HL-60 (cell line): ENCODE measurements around the gene NEDD1.

ENCODE experiments used
- CTCF ChIP-seq: IDR thresholded peaks from one replicate; pipeline ENCODE4 v1.5.1; 2011; ENCODE audit warnings: low read length, control low read depth, inconsistent platforms; ENCODE audit not compliant: insufficient read depth
- POLR2AphosphoS5 ChIP-seq: IDR thresholded peaks from 2 replicates; pipeline ENCODE4 v1.6.1; 2012; ENCODE audit warnings: low read depth
- REST ChIP-seq: IDR thresholded peaks from 2 replicates; pipeline ENCODE4 v1.6.1; 2012; ENCODE audit warnings: low read depth; ENCODE audit not compliant: insufficient replicate concordance
- SPI1 ChIP-seq: IDR thresholded peaks from 2 replicates; pipeline ENCODE4 v1.6.1; 2012; ENCODE audit warnings: low read depth, mild to moderate bottlenecking, borderline replicate concordance

GRCh38 chr12:96906498-96906848, 584 bp upstream of the NEDD1 start:
- TF ChIP-seq CTCF (no peak), REST (no peak), SPI1 (no peak), POLR2AphosphoS5 (no peak)
